ENCODE measurements around the gene GPR155. TPM values are rescaled to one million over a fixed set of nuclear protein-coding genes. Genes with fewer than 3 reads are reported as not detected.
"Not testable (repeated sequence)": the region's sequence is repeated elsewhere in the genome, so short reads cannot be mapped to it uniquely, and the experiment has no call there.

GPR155 gene
- total and polyA plus RNA-seq, 2 donors from 2014 or later, result 7.6 to 8.1 TPM

GRCh38 chr2:174389542-174389941, 97.3 kb downstream of the GPR155 start:
- TF ChIP-seq CTCF (IDR thresholded peaks at IDR 0.05; ENCODE audit: borderline replicate concordance, extremely low read depth, insufficient read depth), result no peak

GRCh38 chr2:174388706-174389105, 98.1 kb downstream of the GPR155 start:
- peaks cover 0 to 13% (median 3%) of the 10 kb centered on the region in 3 donors for H3K4me1 ChIP-seq (ENCODE audit: control insufficient read depth in 2 of 3, insufficient read depth in 2 of 3, low read depth in 1 of 3, low read length in 3 of 3)
- DNase-seq; H3K4me3 ChIP-seq (ENCODE audit: low read length in 3 of 3); FAIRE-seq; H3K27me3 ChIP-seq (ENCODE audit: control insufficient read depth, insufficient read depth, low read length); H3K9ac ChIP-seq (ENCODE audit: low read length in 3 of 3); H3K27ac ChIP-seq (ENCODE audit: low read depth in 2 of 2, low read length in 2 of 2); intact Hi-C loops (cut with DNase I); H3K9me3 ChIP-seq (ENCODE audit: control insufficient read depth in 2 of 3, insufficient read depth in 1 of 3, low read length in 3 of 3): not testable (repeated sequence)
- H3K36me3 ChIP-seq (ENCODE audit: control insufficient read depth in 2 of 3, insufficient read depth in 3 of 3, low read length in 3 of 3), result peaks cover 6 to 15% (median 7%) of the 10 kb centered on the region in 3 donors

More at GRCh38 chr2:174389542-174389941, 97.3 kb downstream of the GPR155 start:
- peaks cover 0 to 19% (median 3%) of the 10 kb centered on the region in 3 donors for H3K4me1 ChIP-seq (ENCODE audit: control insufficient read depth in 2 of 3, insufficient read depth in 2 of 3, low read depth in 1 of 3, low read length in 3 of 3)
- no peak overlapping the region for H3K4me3 ChIP-seq (ENCODE audit: low read length in 3 of 3)
- H3K9me3 ChIP-seq (ENCODE audit: control insufficient read depth in 2 of 3, insufficient read depth in 1 of 3, low read length in 3 of 3), result no peaks in the 10 kb centered on the region
- H3K27me3 ChIP-seq (ENCODE audit: control insufficient read depth, insufficient read depth, low read length), result no peaks in the 10 kb centered on the region
- H3K27ac ChIP-seq (ENCODE audit: low read depth in 2 of 2, low read length in 2 of 2), result no peak overlapping the region
- no peak for FAIRE-seq
- H3K36me3 ChIP-seq (ENCODE audit: control insufficient read depth in 2 of 3, insufficient read depth in 3 of 3, low read length in 3 of 3), result peaks cover 4 to 15% (median 7%) of the 10 kb centered on the region in 3 donors
- intact Hi-C loops (cut with DNase I), result no loop called here
- no peak for DNase-seq
- no peak overlapping the region for H3K9ac ChIP-seq (ENCODE audit: low read length in 3 of 3)

GRCh38 chr2:174385201-174385600, 101.6 kb downstream of the GPR155 start:
- Histone ChIP-seq H3K36me3 (ENCODE audit: control insufficient read depth in 2 of 3, insufficient read depth in 3 of 3, low read length in 3 of 3) (peaks cover 6 to 10% (median 9%) of the 10 kb centered on the region in 3 donors), H3K4me3 (ENCODE audit: low read length in 3 of 3) (no peak overlapping the region), H3K4me1 (ENCODE audit: control insufficient read depth in 2 of 3, insufficient read depth in 2 of 3, low read depth in 1 of 3, low read length in 3 of 3) (peaks cover 0 to 4% (median 3%) of the 10 kb centered on the region in 3 donors), H3K9me3 (ENCODE audit: control insufficient read depth in 2 of 3, insufficient read depth in 1 of 3, low read length in 3 of 3) (no peaks in the 10 kb centered on the region), H3K27ac (ENCODE audit: low read depth in 2 of 2, low read length in 2 of 2) (no peak overlapping the region), H3K27me3 (ENCODE audit: control insufficient read depth, insufficient read depth, low read length) (no peaks in the 10 kb centered on the region), H3K9ac (ENCODE audit: low read length in 3 of 3) (no peak overlapping the region)
- FAIRE-seq (no peak), DNase-seq (no peak)
- intact Hi-C loops (cut with DNase I), result no loop called here
- no peak for TF ChIP-seq CTCF (IDR thresholded peaks at IDR 0.05; ENCODE audit: borderline replicate concordance, extremely low read depth, insufficient read depth)

GRCh38 chr2:174383796-174384195, 103.0 kb downstream of the GPR155 start:
- no peak for DNase-seq
- Histone ChIP-seq H3K9me3 (ENCODE audit: control insufficient read depth in 2 of 3, insufficient read depth in 1 of 3, low read length in 3 of 3) (no peaks in the 10 kb centered on the region), H3K27ac (ENCODE audit: low read depth in 2 of 2, low read length in 2 of 2) (no peak overlapping the region), H3K36me3 (ENCODE audit: control insufficient read depth in 2 of 3, insufficient read depth in 3 of 3, low read length in 3 of 3) (peaks cover 7 to 13% (median 10%) of the 10 kb centered on the region in 3 donors), H3K9ac (ENCODE audit: low read length in 3 of 3) (no peak overlapping the region), H3K4me1 (ENCODE audit: control insufficient read depth in 2 of 3, insufficient read depth in 2 of 3, low read depth in 1 of 3, low read length in 3 of 3) (no peaks in the 10 kb centered on the region), H3K4me3 (ENCODE audit: low read length in 3 of 3) (no peak overlapping the region), H3K27me3 (ENCODE audit: control insufficient read depth, insufficient read depth, low read length) (no peaks in the 10 kb centered on the region)
- intact Hi-C loops (cut with DNase I), result no loop called here
- no peak for FAIRE-seq
- TF ChIP-seq CTCF (IDR thresholded peaks at IDR 0.05; ENCODE audit: borderline replicate concordance, extremely low read depth, insufficient read depth), result no peak

Other genes with a start within 250 kb of the GPR155 start
- 64.2 TPM for gene OLA1, start 238.5 kb downstream of the GPR155 start, total RNA-seq
- 90.0 TPM for gene OLA1, start 238.5 kb downstream of the GPR155 start, polyA plus RNA-seq (ENCODE audit: insufficient read depth, low read depth, low replicate concordance)
- gene SP9, start 152.1 kb downstream of the GPR155 start, total RNA-seq, result not detected
- gene SP9, start 152.1 kb downstream of the GPR155 start, polyA plus RNA-seq (ENCODE audit: insufficient read depth, low read depth, low replicate concordance), result not detected
- gene SCRN3, start 91.3 kb downstream of the GPR155 start, total RNA-seq, result 29.0 TPM
- gene SCRN3, start 91.3 kb downstream of the GPR155 start, polyA plus RNA-seq (ENCODE audit: insufficient read depth, low read depth, low replicate concordance), result 13.7 TPM
- gene WIPF1, start 110.8 kb upstream of the GPR155 start, total RNA-seq, result 55.0 TPM
- gene WIPF1, start 110.8 kb upstream of the GPR155 start, polyA plus RNA-seq (ENCODE audit: insufficient read depth, low read depth, low replicate concordance), result 11.7 TPM

Data from kidney (tissue), 14 donors.